Mesenchymal stem cell (in vitro differentiated cells and primary cell): ENCODE measurements around the gene SNORC.

Experiments used
- DNase-seq: peaks from one replicate; pipeline ENCODE4 v3.0.0-alpha.2; 2013
- H2AFZ ChIP-seq: one replicate; pipeline ENCODE4 v1.6.1; 2013; ENCODE audit warnings: low read depth, mild to moderate bottlenecking, control low read depth, inconsistent platforms, low read length, moderate library complexity
- H2AK5ac ChIP-seq: 2 replicates; pipeline ENCODE4 v1.6.1; 2013; ENCODE audit warnings: low read length, moderate library complexity, mild to moderate bottlenecking, inconsistent platforms; ENCODE audit not compliant: severe bottlenecking
- H2BK120ac ChIP-seq: one replicate; pipeline ENCODE4 v1.6.1; 2013; ENCODE audit warnings: low read depth, mild to moderate bottlenecking, inconsistent platforms, low read length, moderate library complexity
- H2BK12ac ChIP-seq, 2 experiments: one replicate each; pipeline ENCODE4 v1.6.1; 2013; ENCODE audit warnings: inconsistent platforms in 2 of 2, low read length in 2 of 2, mild to moderate bottlenecking in 2 of 2, moderate library complexity in 2 of 2, control low read depth in 1 of 2
- H2BK15ac ChIP-seq: one replicate; pipeline ENCODE4 v1.6.1; 2013; ENCODE audit warnings: mild to moderate bottlenecking, low read depth, inconsistent platforms; ENCODE audit not compliant: poor library complexity, severe bottlenecking
- H2BK5ac ChIP-seq: 2 replicates; pipeline ENCODE4 v1.6.1; 2013; ENCODE audit warnings: low read depth, mild to moderate bottlenecking, low read length, control low read depth, inconsistent platforms; ENCODE audit not compliant: poor library complexity, severe bottlenecking
- H3K14ac ChIP-seq, 2 experiments: one replicate each; pipeline ENCODE4 v1.6.1; 2013; ENCODE audit warnings: inconsistent platforms in 2 of 2, low read length in 2 of 2, control low read depth in 1 of 2, mild to moderate bottlenecking in 1 of 2, moderate library complexity in 1 of 2
- H3K18ac ChIP-seq, 2 experiments: one replicate each; pipeline ENCODE4 v1.6.1; 2013; ENCODE audit warnings: inconsistent platforms in 2 of 2, low read length in 2 of 2, control low read depth in 1 of 2, low read depth in 1 of 2, mild to moderate bottlenecking in 1 of 2
- H3K23ac ChIP-seq, 2 experiments: one replicate each; pipeline ENCODE4 v1.6.1; 2013; ENCODE audit warnings: inconsistent platforms in 2 of 2, low read length in 2 of 2, mild to moderate bottlenecking in 2 of 2, moderate library complexity in 2 of 2, control low read depth in 1 of 2
- H3K27ac ChIP-seq: 2 replicates; pipeline ENCODE4 v1.5.1; 2013; ENCODE audit warnings: mild to moderate bottlenecking, moderate library complexity, low read length, control low read depth, inconsistent platforms; ENCODE audit not compliant: poor library complexity, severe bottlenecking
- H3K27me3 ChIP-seq, 2 experiments: 2 replicates each; pipeline versions ENCODE4 v1.6.1 to v1.7.0; 2013; ENCODE audit warnings: low read length in 2 of 2, mild to moderate bottlenecking in 2 of 2, moderate library complexity in 2 of 2, control low read depth in 1 of 2, inconsistent platforms in 1 of 2; ENCODE audit not compliant: control insufficient read depth in 1 of 2, insufficient read depth in 1 of 2
- H3K36me3 ChIP-seq, 2 experiments: 2 replicates each; pipeline versions ENCODE4 v1.6.1 to v1.7.0; 2013; ENCODE audit warnings: low read length in 2 of 2, control low read depth in 1 of 2, inconsistent platforms in 1 of 2, low read depth in 1 of 2, mild to moderate bottlenecking in 1 of 2; ENCODE audit not compliant: insufficient read depth in 2 of 2, control insufficient read depth in 1 of 2
- H3K4ac ChIP-seq, 2 experiments: one replicate each; pipeline ENCODE4 v1.6.1; 2013; ENCODE audit warnings: inconsistent platforms in 2 of 2, low read length in 2 of 2, mild to moderate bottlenecking in 2 of 2, moderate library complexity in 2 of 2, control low read depth in 1 of 2, low read depth in 1 of 2
- H3K4me1 ChIP-seq: 2 replicates; pipeline ENCODE4 v1.6.1; 2013; ENCODE audit warnings: low read depth, low read length, control low read depth; ENCODE audit not compliant: control insufficient read depth, insufficient read depth
- H3K4me2 ChIP-seq: 2 replicates; pipeline ENCODE4 v1.6.1; 2013; ENCODE audit warnings: low read length, mild to moderate bottlenecking, inconsistent platforms; ENCODE audit not compliant: poor library complexity, severe bottlenecking
- H3K4me3 ChIP-seq, 2 experiments: 2 replicates each; pipeline versions ENCODE4 v1.5.1 to v1.7.0; 2013; ENCODE audit warnings: low read length in 2 of 2, mild to moderate bottlenecking in 2 of 2, control low read depth in 1 of 2, low read depth in 1 of 2; ENCODE audit not compliant: insufficient read depth in 1 of 2
- H3K79me1 ChIP-seq: replicated peaks from 2 replicates; pipeline ENCODE4 v1.6.1; 2013; ENCODE audit warnings: mild to moderate bottlenecking, control low read depth, low read length, inconsistent platforms; ENCODE audit not compliant: poor library complexity, severe bottlenecking
- H3K9ac ChIP-seq: 2 replicates; pipeline ENCODE4 v1.7.0; 2013; ENCODE audit warnings: mild to moderate bottlenecking, low read length, moderate library complexity
- H3K9me3 ChIP-seq: 2 replicates; pipeline ENCODE4 v1.7.0; 2013; ENCODE audit warnings: mild to moderate bottlenecking, low read length; ENCODE audit not compliant: control insufficient read depth
- H4K8ac ChIP-seq: one replicate; pipeline ENCODE4 v1.6.1; 2013; ENCODE audit warnings: inconsistent platforms, mild to moderate bottlenecking, low read length, moderate library complexity
- H4K91ac ChIP-seq: one replicate; pipeline ENCODE4 v1.6.1; 2013; ENCODE audit warnings: mild to moderate bottlenecking, low read length, inconsistent platforms
- WGBS: methylation state at CpG from one replicate; pipeline ENCODE4 v1.1.7; 2013; ENCODE audit warnings: mixed read lengths; 5-methylcytosine and 5-hydroxymethylcytosine counted together

Gene SNORC

DNA sequence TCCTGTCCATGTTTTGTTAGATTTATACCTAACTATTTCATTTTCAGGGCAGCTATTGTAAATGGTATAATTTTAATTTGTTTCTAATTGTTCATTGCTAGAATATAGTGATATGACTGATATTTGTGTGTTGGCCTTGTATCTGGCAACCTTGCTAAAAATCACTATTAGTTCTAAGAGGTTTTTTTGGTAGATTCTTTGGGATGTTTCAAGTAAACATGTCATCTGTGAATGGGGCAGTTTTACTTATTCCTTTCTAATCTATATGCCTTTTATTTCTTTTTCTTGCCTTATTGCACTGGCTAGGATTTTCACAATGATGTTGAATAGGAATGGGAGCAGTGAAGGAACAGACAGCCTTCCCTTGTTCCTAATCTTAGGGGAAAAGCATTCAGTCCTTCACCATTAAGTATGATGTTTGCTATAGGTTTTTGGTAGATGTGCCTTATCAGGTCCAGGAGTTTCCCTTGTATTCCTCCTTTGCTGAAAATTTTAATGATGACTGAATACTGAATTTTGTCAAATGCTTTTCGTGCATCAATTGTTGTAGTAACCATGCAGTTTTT is 41.7 kb downstream of the SNORC start:
- H3K14ac ChIP-seq: no peak overlapping the region
- no peak for DNase-seq
- H3K36me3 ChIP-seq: no peaks in the 10 kb centered on the region
- H2AFZ ChIP-seq: no peak overlapping the region
- peaks cover 4 to 20% of the 10 kb centered on the region in 2 experiments for H3K27me3 ChIP-seq
- no peak overlapping the region for H3K4me3 ChIP-seq
- H4K8ac ChIP-seq: no peak overlapping the region
- no CpG with 5 or more reads among the region's 1 CpG for WGBS
- H2BK12ac ChIP-seq: no peak overlapping the region
- H3K9ac ChIP-seq: no peak overlapping the region
- H3K79me1 ChIP-seq: no peaks in the 10 kb centered on the region
- no peak overlapping the region for H2BK120ac ChIP-seq
- H4K91ac ChIP-seq: no peak overlapping the region
- no peak overlapping the region for H3K4me2 ChIP-seq
- H3K4ac ChIP-seq: no peak overlapping the region
- no peak overlapping the region for H2BK15ac ChIP-seq
- H3K18ac ChIP-seq: no peak overlapping the region
- no peak overlapping the region for H3K27ac ChIP-seq
- no peak overlapping the region for H2BK5ac ChIP-seq
- no peaks in the 10 kb centered on the region for H3K4me1 ChIP-seq
- H3K9me3 ChIP-seq: peaks cover 12% of the 10 kb centered on the region
- no peak overlapping the region for H2AK5ac ChIP-seq
- no peak overlapping the region for H3K23ac ChIP-seq

- H4K8ac ChIP-seq: no peak overlapping the region
- H2BK15ac ChIP-seq: no peak overlapping the region
- H3K23ac ChIP-seq: no peak overlapping the region
- no peak overlapping the region for H3K4ac ChIP-seq
- H3K9ac ChIP-seq: no peak overlapping the region
- no peak overlapping the region for H2AK5ac ChIP-seq
- no peak overlapping the region for H2BK5ac ChIP-seq
- H2AFZ ChIP-seq: no peak overlapping the region
- no peak overlapping the region for H3K14ac ChIP-seq
- no peaks in the 10 kb centered on the region for H3K79me1 ChIP-seq
- no peak overlapping the region for H3K4me2 ChIP-seq
- H3K18ac ChIP-seq: no peak overlapping the region
- H3K4me3 ChIP-seq: no peak overlapping the region
- no peaks in the 10 kb centered on the region for H3K4me1 ChIP-seq
- H2BK120ac ChIP-seq: no peak overlapping the region
- no peak overlapping the region for H2BK12ac ChIP-seq
- no peak overlapping the region for H3K27ac ChIP-seq
- WGBS: 81% methylated on average over 2 of the region's 2 CpGs
- H4K91ac ChIP-seq: no peak overlapping the region
- peaks cover 12% of the 10 kb centered on the region for H3K9me3 ChIP-seq
- no peak for DNase-seq
- no peaks in the 10 kb centered on the region for H3K36me3 ChIP-seq
- H3K27me3 ChIP-seq: peaks cover 5 to 24% of the 10 kb centered on the region in 2 experiments
Measured at GRCh38 chr2:232913903-232914302, 43.8 kb downstream of the SNORC start.

DNA sequence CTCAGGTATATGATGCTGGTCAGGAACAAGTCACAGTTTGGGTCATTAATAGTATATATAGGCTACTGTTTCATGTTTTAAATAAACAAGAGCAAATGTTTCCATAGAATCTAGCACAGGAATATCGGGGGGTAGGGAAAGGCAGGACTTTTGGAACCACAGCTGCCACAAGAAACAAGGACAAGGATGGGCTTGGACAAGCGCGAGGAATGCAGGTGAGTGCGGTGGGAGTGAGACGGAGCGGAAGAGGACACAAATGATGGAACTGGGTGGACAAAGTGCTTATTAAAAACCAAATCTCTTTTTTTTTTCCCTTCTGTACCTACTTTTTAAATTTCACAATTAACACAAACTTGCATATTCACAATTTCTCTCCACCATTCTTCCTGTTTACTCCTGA is 49.1 kb downstream of the SNORC start:
- H3K27ac ChIP-seq: no peak overlapping the region
- peaks cover under 1% of the 10 kb centered on the region for H3K9me3 ChIP-seq
- H3K4me1 ChIP-seq: no peaks in the 10 kb centered on the region
- peaks cover 37% of the 10 kb centered on the region in 2 experiments for H3K27me3 ChIP-seq
- no peak for DNase-seq
- H4K91ac ChIP-seq: no peak overlapping the region
- no peak overlapping the region for H3K18ac ChIP-seq
- no peak overlapping the region for H2BK5ac ChIP-seq
- no peak overlapping the region for H4K8ac ChIP-seq
- no peak overlapping the region for H2BK15ac ChIP-seq
- H3K14ac ChIP-seq: no peak overlapping the region
- no peak overlapping the region for H3K4me3 ChIP-seq
- no peak overlapping the region for H2BK12ac ChIP-seq
- H3K4ac ChIP-seq: no peak overlapping the region
- no peak overlapping the region for H2AFZ ChIP-seq
- H3K23ac ChIP-seq: no peak overlapping the region
- WGBS: 91% methylated on average over 6 of the region's 6 CpGs
- H2AK5ac ChIP-seq: no peak overlapping the region
- no peaks in the 10 kb centered on the region for H3K36me3 ChIP-seq
- H3K9ac ChIP-seq: no peak overlapping the region
- H3K79me1 ChIP-seq: no peaks in the 10 kb centered on the region
- H3K4me2 ChIP-seq: no peak overlapping the region
- H2BK120ac ChIP-seq: no peak overlapping the region

DNA sequence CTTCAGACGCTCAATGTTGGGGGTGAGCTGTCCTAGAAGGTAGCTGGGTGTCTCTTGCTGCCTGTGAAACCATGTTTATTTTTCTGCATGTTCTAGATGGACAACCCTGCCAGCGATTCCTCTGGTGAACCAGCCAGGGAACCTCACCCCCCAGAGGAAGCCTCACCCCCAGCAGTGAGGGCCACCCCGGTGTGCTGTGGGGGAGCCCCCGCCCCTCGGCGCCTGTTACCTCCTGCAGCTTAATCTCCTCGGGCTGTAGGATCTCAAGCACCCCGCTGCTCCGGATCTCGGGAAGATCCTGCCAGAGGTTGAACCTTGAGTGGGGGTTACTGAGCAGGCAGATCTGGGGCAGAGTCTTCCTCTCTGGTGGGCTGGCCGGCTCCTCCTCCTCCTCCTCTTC is 50.0 kb downstream of the SNORC start:
- peaks cover 43% of the 10 kb centered on the region in 2 experiments for H3K27me3 ChIP-seq

More for the DNA sequence above, 50.0 kb downstream of the SNORC start:
- Histone ChIP-seq H3K4me3 (no peak overlapping the region), H3K27ac (no peak overlapping the region), H2BK12ac (no peak overlapping the region), H3K4me2 (no peak overlapping the region), H2AFZ (no peak overlapping the region), H2BK120ac (no peak overlapping the region), H3K9me3 (peaks cover 5% of the 10 kb centered on the region), H2BK5ac (no peak overlapping the region), H4K8ac (no peak overlapping the region), H3K36me3 (no peaks in the 10 kb centered on the region), H4K91ac (no peak overlapping the region), H3K79me1 (no peaks in the 10 kb centered on the region), H3K9ac (no peak overlapping the region), H3K4me1 (no peaks in the 10 kb centered on the region), H3K14ac (no peak overlapping the region), H3K23ac (no peak overlapping the region), H3K18ac (no peak overlapping the region), H2BK15ac (no peak overlapping the region), H3K4ac (no peak overlapping the region), H2AK5ac (no peak overlapping the region)
- DNase-seq: no peak
- 77% methylated on average over 11 of the region's 11 CpGs for WGBS
